ENCODE data around the gene ANK3. TPM values are rescaled to one million over a fixed set of nuclear protein-coding genes. Genes with fewer than 3 reads are reported as not detected.

The ANK3 gene
- total RNA-seq, 1 experiment from 2014 or later: 69.6 TPM

- ATAC-seq (peak; percentile 93), DNase-seq (ENCODE audit: low spot score) (peak; percentile 34)
- Mint-ChIP-seq H3K36me3 (peaks cover 6% of the 10 kb centered on the region; the same call in 1 of the 2 replicates), H3K9me3 (peaks cover 26% of the 10 kb centered on the region), H3K27ac (peak overlapping the region; percentile 25; the same call in 1 of the 2 replicates), H3K27me3 (ENCODE audit: low read depth) (no peaks in the 10 kb centered on the region), H3K4me1 (peaks cover 17% of the 10 kb centered on the region), H3K4me3 (peak overlapping the region; percentile 6)
- no peak for TF ChIP-seq ZNF138 (CRISPR knock-in tag; conservative IDR thresholded peaks at IDR 0.05)
- TF ChIP-seq, protein P1, sequence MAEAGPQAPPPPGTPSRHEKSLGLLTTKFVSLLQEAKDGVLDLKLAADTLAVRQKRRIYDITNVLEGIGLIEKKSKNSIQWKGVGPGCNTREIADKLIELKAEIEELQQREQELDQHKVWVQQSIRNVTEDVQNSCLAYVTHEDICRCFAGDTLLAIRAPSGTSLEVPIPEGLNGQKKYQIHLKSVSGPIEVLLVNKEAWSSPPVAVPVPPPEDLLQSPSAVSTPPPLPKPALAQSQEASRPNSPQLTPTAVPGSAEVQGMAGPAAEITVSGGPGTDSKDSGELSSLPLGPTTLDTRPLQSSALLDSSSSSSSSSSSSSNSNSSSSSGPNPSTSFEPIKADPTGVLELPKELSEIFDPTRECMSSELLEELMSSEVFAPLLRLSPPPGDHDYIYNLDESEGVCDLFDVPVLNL (CRISPR knock-in tag; IDR thresholded peaks at IDR 0.05; ENCODE audit: borderline replicate concordance, low read depth): no peak
- TF ChIP-seq, protein P2, sequence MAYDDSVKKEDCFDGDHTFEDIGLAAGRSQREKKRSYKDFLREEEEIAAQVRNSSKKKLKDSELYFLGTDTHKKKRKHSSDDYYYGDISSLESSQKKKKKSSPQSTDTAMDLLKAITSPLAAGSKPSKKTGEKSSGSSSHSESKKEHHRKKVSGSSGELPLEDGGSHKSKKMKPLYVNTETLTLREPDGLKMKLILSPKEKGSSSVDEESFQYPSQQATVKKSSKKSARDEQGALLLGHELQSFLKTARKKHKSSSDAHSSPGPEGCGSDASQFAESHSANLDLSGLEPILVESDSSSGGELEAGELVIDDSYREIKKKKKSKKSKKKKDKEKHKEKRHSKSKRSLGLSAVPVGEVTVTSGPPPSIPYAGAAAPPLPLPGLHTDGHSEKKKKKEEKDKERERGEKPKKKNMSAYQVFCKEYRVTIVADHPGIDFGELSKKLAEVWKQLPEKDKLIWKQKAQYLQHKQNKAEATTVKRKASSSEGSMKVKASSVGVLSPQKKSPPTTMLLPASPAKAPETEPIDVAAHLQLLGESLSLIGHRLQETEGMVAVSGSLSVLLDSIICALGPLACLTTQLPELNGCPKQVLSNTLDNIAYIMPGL (CRISPR knock-in tag; IDR thresholded peaks at IDR 0.05): no peak
- TF ChIP-seq RORB (CRISPR knock-in tag; IDR thresholded peaks at IDR 0.05): no peak
- TF ChIP-seq, protein P3, sequence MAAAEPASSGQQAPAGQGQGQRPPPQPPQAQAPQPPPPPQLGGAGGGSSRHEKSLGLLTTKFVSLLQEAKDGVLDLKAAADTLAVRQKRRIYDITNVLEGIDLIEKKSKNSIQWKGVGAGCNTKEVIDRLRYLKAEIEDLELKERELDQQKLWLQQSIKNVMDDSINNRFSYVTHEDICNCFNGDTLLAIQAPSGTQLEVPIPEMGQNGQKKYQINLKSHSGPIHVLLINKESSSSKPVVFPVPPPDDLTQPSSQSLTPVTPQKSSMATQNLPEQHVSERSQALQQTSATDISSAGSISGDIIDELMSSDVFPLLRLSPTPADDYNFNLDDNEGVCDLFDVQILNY (CRISPR knock-in tag; IDR thresholded peaks at IDR 0.05): no peak
- no peak for TF ChIP-seq ZNF317 (CRISPR knock-in tag; IDR thresholded peaks at IDR 0.05; ENCODE audit: borderline replicate concordance, low read depth)
- POLR2A ChIA-PET: interaction anchor here (0.9 to 1.3 kb wide), 2 partner anchors 10 to 84 kb away, joined by 3 to 8 read pairs; no protein-coding TSS in a partner anchor
- CTCF ChIA-PET: interaction anchor here (0.5 to 1.1 kb wide), 4 partner anchors 9 to 127 kb away, joined by 3 read pairs; partner anchors contain the start of gene CCDC6
Measured at GRCh38 chr10:59991661-59992060, 398.0 kb downstream of the ANK3 start.

- peaks cover 17% of the 10 kb centered on the region for H3K4me1 Mint-ChIP-seq
- H3K27ac Mint-ChIP-seq: peak overlapping the region; percentile 65; the same call in 1 of the 2 replicates
- ChIA-PET CTCF (interaction anchor here (0.5 to 1.1 kb wide), 5 partner anchors 38 to 126 kb away, joined by 3 read pairs; partner anchors contain the start of gene CCDC6), POLR2A (interaction anchor here (0.9 to 1.3 kb wide), 2 partner anchors 11 to 83 kb away, joined by 3 to 8 read pairs; no protein-coding TSS in a partner anchor)
- peaks cover 5% of the 10 kb centered on the region; the same call in 1 of the 2 replicates for H3K36me3 Mint-ChIP-seq
- H3K27me3 Mint-ChIP-seq (ENCODE audit: low read depth): no peaks in the 10 kb centered on the region
- no peak overlapping the region; the same call in 1 of the 2 replicates for H3K4me3 Mint-ChIP-seq
- peak; percentile 69 for ATAC-seq
- H3K9me3 Mint-ChIP-seq: peaks cover 22% of the 10 kb centered on the region
- TF ChIP-seq TCF7 (CRISPR knock-in tag; IDR thresholded peaks at IDR 0.05; ENCODE audit: low read depth) (no peak), ZNF232 (CRISPR knock-in tag; IDR thresholded peaks at IDR 0.05) (no peak), MXD4 (CRISPR knock-in tag; IDR thresholded peaks at IDR 0.05; ENCODE audit: borderline replicate concordance) (no peak), NR2C2 (CRISPR knock-in tag; IDR thresholded peaks at IDR 0.05) (no peak), ZNF671 (CRISPR knock-in tag; IDR thresholded peaks at IDR 0.05) (no peak), ZNF138 (CRISPR knock-in tag; conservative IDR thresholded peaks at IDR 0.05) (no peak), MYBL2 (CRISPR knock-in tag; IDR thresholded peaks at IDR 0.05) (no peak), TP53 (CRISPR knock-in tag; IDR thresholded peaks at IDR 0.05) (no peak), RELA (CRISPR knock-in tag; IDR thresholded peaks at IDR 0.05; ENCODE audit: borderline replicate concordance) (no peak), JUN (CRISPR knock-in tag; IDR thresholded peaks at IDR 0.05) (no peak), ZNF416 (CRISPR knock-in tag; IDR thresholded peaks at IDR 0.05) (no peak)
- TF ChIP-seq, protein P4, sequence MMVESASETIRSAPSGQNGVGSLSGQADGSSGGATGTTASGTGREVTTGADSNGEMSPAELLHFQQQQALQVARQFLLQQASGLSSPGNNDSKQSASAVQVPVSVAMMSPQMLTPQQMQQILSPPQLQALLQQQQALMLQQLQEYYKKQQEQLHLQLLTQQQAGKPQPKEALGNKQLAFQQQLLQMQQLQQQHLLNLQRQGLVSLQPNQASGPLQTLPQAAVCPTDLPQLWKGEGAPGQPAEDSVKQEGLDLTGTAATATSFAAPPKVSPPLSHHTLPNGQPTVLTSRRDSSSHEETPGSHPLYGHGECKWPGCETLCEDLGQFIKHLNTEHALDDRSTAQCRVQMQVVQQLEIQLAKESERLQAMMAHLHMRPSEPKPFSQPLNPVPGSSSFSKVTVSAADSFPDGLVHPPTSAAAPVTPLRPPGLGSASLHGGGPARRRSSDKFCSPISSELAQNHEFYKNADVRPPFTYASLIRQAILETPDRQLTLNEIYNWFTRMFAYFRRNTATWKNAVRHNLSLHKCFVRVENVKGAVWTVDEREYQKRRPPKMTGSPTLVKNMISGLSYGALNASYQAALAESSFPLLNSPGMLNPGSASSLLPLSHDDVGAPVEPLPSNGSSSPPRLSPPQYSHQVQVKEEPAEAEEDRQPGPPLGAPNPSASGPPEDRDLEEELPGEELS (CRISPR knock-in tag; IDR thresholded peaks at IDR 0.05): no peak
- TF ChIP-seq, protein P5, sequence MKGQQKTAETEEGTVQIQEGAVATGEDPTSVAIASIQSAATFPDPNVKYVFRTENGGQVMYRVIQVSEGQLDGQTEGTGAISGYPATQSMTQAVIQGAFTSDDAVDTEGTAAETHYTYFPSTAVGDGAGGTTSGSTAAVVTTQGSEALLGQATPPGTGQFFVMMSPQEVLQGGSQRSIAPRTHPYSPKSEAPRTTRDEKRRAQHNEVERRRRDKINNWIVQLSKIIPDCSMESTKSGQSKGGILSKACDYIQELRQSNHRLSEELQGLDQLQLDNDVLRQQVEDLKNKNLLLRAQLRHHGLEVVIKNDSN (CRISPR knock-in tag; IDR thresholded peaks at IDR 0.05): no peak
- TF ChIP-seq, protein P6, sequence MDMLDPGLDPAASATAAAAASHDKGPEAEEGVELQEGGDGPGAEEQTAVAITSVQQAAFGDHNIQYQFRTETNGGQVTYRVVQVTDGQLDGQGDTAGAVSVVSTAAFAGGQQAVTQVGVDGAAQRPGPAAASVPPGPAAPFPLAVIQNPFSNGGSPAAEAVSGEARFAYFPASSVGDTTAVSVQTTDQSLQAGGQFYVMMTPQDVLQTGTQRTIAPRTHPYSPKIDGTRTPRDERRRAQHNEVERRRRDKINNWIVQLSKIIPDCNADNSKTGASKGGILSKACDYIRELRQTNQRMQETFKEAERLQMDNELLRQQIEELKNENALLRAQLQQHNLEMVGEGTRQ (CRISPR knock-in tag; IDR thresholded peaks at IDR 0.05): no peak
- DNase-seq (ENCODE audit: low spot score): no peak
Measured at GRCh38 chr10:59991117-59991516, 398.6 kb downstream of the ANK3 start.

Measured in WTC11 (cell line).